Stomach (tissue), 4 donors: ENCODE data around the gene NKTR.

Source experiments
- EP300 ChIP-seq: sonication (generic); formaldehyde crosslinking; IDR thresholded peaks from one replicate; pipeline ENCODE4 v1.6.1; 2017; ENCODE audit warnings: antibody characterized with exemption
- POLR2A ChIP-seq, 4 donors: fragments of 450-650 bp; IDR thresholded peaks; one replicate each; pipeline ENCODE4 v1.6.1; 2016; ENCODE audit warnings: antibody characterized with exemption in 4 of 4, control low read depth in 2 of 4, mild to moderate bottlenecking in 1 of 4, moderate library complexity in 1 of 4
- POLR2AphosphoS5 ChIP-seq, 3 donors: sonication (generic); formaldehyde crosslinking; IDR thresholded peaks; one replicate each; pipeline ENCODE4 v1.6.1; 2016; ENCODE audit warnings: antibody characterized with exemption in 3 of 3
- TF ChIP-seq, protein P1 (sequence below), 7 experiments: fragments of 450-650 bp in 4 of 7; fragments of 200-600 bp in 3 of 7; sonication (generic) in 3 of 7; IDR thresholded peaks; one replicate each; pipeline ENCODE4 v1.5.1; 2016 to 2019; ENCODE audit warnings: antibody characterized with exemption in 7 of 7, control low read depth in 2 of 7, mild to moderate bottlenecking in 1 of 7

GRCh38 chr3:42575137-42575741 lies 25.2 kb upstream of the NKTR start:
- TF ChIP-seq, protein P1, sequence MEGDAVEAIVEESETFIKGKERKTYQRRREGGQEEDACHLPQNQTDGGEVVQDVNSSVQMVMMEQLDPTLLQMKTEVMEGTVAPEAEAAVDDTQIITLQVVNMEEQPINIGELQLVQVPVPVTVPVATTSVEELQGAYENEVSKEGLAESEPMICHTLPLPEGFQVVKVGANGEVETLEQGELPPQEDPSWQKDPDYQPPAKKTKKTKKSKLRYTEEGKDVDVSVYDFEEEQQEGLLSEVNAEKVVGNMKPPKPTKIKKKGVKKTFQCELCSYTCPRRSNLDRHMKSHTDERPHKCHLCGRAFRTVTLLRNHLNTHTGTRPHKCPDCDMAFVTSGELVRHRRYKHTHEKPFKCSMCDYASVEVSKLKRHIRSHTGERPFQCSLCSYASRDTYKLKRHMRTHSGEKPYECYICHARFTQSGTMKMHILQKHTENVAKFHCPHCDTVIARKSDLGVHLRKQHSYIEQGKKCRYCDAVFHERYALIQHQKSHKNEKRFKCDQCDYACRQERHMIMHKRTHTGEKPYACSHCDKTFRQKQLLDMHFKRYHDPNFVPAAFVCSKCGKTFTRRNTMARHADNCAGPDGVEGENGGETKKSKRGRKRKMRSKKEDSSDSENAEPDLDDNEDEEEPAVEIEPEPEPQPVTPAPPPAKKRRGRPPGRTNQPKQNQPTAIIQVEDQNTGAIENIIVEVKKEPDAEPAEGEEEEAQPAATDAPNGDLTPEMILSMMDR (IDR thresholded peaks at IDR 0.05) = no peak
- TF ChIP-seq POLR2A (IDR thresholded peaks at IDR 0.05) = no peak
- TF ChIP-seq POLR2AphosphoS5 (IDR thresholded peaks at IDR 0.05) = no peak
- no peak for TF ChIP-seq EP300
